K562 (cell line): ENCODE measurements around the gene SRGAP2C. TPM values are rescaled to one million over a fixed set of nuclear protein-coding genes. Genes with fewer than 3 reads are reported as not detected.
A peak's percentile ranks its signal among the peaks of the same experiment; 100 is the strongest.
"Not testable (repeated sequence)": the region's sequence is repeated elsewhere in the genome, so short reads cannot be mapped to it uniquely, and the experiment has no call there.

Source experiments
- ATAC-seq: fragments of 200-7000 bp; cut with Tn5 transposase; 3 replicates; pipeline ENCODE4 v1.9.1; 2020; ENCODE audit warnings: moderate library complexity
- BruUV-seq: library from RNA; stranded (reverse); fragments of 400-500 nt; replicated peaks from 2 replicates; lab custom pipeline; 2021; lab: Mats Ljungman, UMichigan
- CTCF ChIA-PET: fragments of 300-600 bp; formaldehyde crosslinking; extraction: SDS; loops from one replicate; lab custom pipeline; 2021; ENCODE audit warnings: low intra/inter-chr PET ratio; lab: Yijun Ruan, JAX
- POLR2A ChIA-PET: fragments of 300-600, 350-650 bp; sonication (Branson Sonifier 250); formaldehyde crosslinking; extraction: SDS; loops from one replicate; lab custom pipeline; 2021; ENCODE audit warnings: antibody characterized with exemption, inconsistent platforms; lab: Yijun Ruan, JAX
- DNase-seq, 4 experiments: peaks; one replicate each; pipeline versions ENCODE4 v3.0.0 to v3.0.0-alpha.2; 2011 to 2018; ENCODE audit warnings: low spot score in 3 of 4, mixed read lengths in 3 of 4; ENCODE audit errors: extremely low read depth in 1 of 4
- FAIRE-seq: peaks from 2 replicates; lab custom pipeline; 2011; peaks lifted over from hg19 to GRCh38; lab: Jason Lieb, UNC
- H2AFZ ChIP-seq: 2 replicates; pipeline ENCODE4 v1.6.0; 2011; ENCODE audit warnings: low read depth, low read length, control low read depth, inconsistent platforms
- H3K27ac ChIP-seq: fragments of 200-600 bp; 3 replicates; pipeline ENCODE4 v1.8.0; 2011; ENCODE audit warnings: low read depth, mild to moderate bottlenecking, control low read depth, inconsistent platforms, low read length, moderate library complexity, mixed read lengths; ENCODE audit errors: extremely low read depth
- H3K27me3 ChIP-seq, 2 experiments: fragments of 300-600 bp in 1 of 2; 2 replicates in 1 of 2; 3 replicates in 1 of 2; pipeline versions ENCODE4 v1.6.0 to v1.8.0; 2011; ENCODE audit warnings: inconsistent platforms in 2 of 2, low read length in 2 of 2, mild to moderate bottlenecking in 1 of 2, mixed read lengths in 1 of 2, moderate library complexity in 1 of 2; ENCODE audit not compliant: control insufficient read depth in 2 of 2, insufficient read depth in 2 of 2
- H3K36me3 ChIP-seq: fragments of 300-600 bp; 3 replicates; pipeline ENCODE4 v1.8.0; 2011; ENCODE audit warnings: mild to moderate bottlenecking, low read length, inconsistent platforms; ENCODE audit not compliant: control insufficient read depth, insufficient read depth
- H3K4me1 ChIP-seq, 2 experiments: fragments of 200-600 bp in 1 of 2; replicated peaks in 1 of 2; 2 replicates in 1 of 2; 3 replicates in 1 of 2; pipeline versions ENCODE4 v1.5.1 to v1.8.0; 2011; ENCODE audit warnings: inconsistent platforms in 2 of 2, low read length in 2 of 2, mild to moderate bottlenecking in 1 of 2, mixed read lengths in 1 of 2, moderate library complexity in 1 of 2; ENCODE audit not compliant: control insufficient read depth in 2 of 2, insufficient read depth in 2 of 2
- H3K4me2 ChIP-seq: 2 replicates; pipeline ENCODE4 v1.6.1; 2011; ENCODE audit warnings: low read length, control low read depth, inconsistent platforms, mixed read lengths; ENCODE audit not compliant: insufficient read depth
- H3K4me3 ChIP-seq: fragments of 200-600 bp; sonication (generic), shearing (Covaris generic); 2 replicates; pipeline ENCODE4 v1.5.1; 2016; ENCODE audit warnings: control low read depth, inconsistent platforms
- H3K79me2 ChIP-seq: fragments of 200-600 bp; 3 replicates; pipeline ENCODE4 v1.8.0; 2011; ENCODE audit warnings: low read length, inconsistent platforms; ENCODE audit not compliant: control insufficient read depth, insufficient read depth
- H3K9ac ChIP-seq, 2 experiments: 2 replicates each; pipeline versions ENCODE4 v1.6.0 to v1.6.1; 2011; ENCODE audit warnings: low read depth in 2 of 2, low read length in 2 of 2, control low read depth in 1 of 2, inconsistent platforms in 1 of 2, mild to moderate bottlenecking in 1 of 2, mixed read lengths in 1 of 2; ENCODE audit not compliant: insufficient read depth in 1 of 2
- H3K9me1 ChIP-seq: one replicate; pipeline ENCODE4 v1.6.0; 2011; ENCODE audit warnings: inconsistent platforms, mild to moderate bottlenecking, low read length, moderate library complexity; ENCODE audit not compliant: control insufficient read depth, insufficient read depth
- H3K9me3 ChIP-seq: replicated peaks from 2 replicates; pipeline ENCODE4 v1.5.1; 2011; ENCODE audit warnings: low read depth, low read length, inconsistent platforms; ENCODE audit not compliant: control insufficient read depth, insufficient read depth
- H4K20me1 ChIP-seq: replicated peaks from 2 replicates; pipeline ENCODE4 v1.6.1; 2011; ENCODE audit warnings: low read length, inconsistent platforms, mixed read lengths; ENCODE audit not compliant: control insufficient read depth, insufficient read depth
- WGBS: fragments of 100-300 bp; shearing (Covaris generic); methylation state at CpG from one replicate; pipeline ENCODE4 v1.1.6; 2016; ENCODE audit warnings: low coverage, mixed read lengths; ENCODE audit not compliant: insufficient coverage; ENCODE audit errors: missing lambda C conversion rate; 5-methylcytosine and 5-hydroxymethylcytosine counted together
- in situ Hi-C: fragments of 300-500 bp; cut with MboI; formaldehyde crosslinking; loops from 4 replicates; pipeline ENCODE4 v1.15.0; 2018; ENCODE audit warnings: inconsistent platforms, mixed read lengths
- intact Hi-C: fragments of 100-400 bp; cut with micrococcal nuclease; formaldehyde crosslinking; loops from 2 replicates; pipeline ENCODE4 v1.14.2; 2022
- polyA plus RNA-seq, 8 experiments: library from polyadenylated mRNA; depleted of rRNA in 4 of 8; stranded (reverse) in 5 of 8; unstranded in 3 of 8; fragments of >200 nt; fragmentation: Nextera tagmentation in 2 of 8; fragmentation: Illumina TruSeq in 1 of 8; extraction: Ambion mirVana in 2 of 8; extraction: Trizol in 1 of 8; gene quantifications; 2 replicates each; pipeline versions ENCODE4 v1.2.1 to v1.2.3, GENCODE V29; 2011 to 2014; ENCODE audit warnings: inconsistent platforms in 1 of 8, missing spikeins in 1 of 8
- total RNA-seq, 7 experiments: library from RNA; depleted of rRNA in 6 of 7; stranded (reverse); fragments of >200 nt in 6 of 7; fragmentation: Illumina TruSeq in 2 of 7; extraction: Trizol in 2 of 7; gene quantifications; 2 replicates each; pipeline versions ENCODE4 v1.2.1 to v1.2.3, GENCODE V29; 2011 to 2021; ENCODE audit warnings: low replicate concordance in 1 of 7

SRGAP2C gene
- total and polyA plus RNA-seq, 9 of the 15 experiments (the other 6 are each of a cell fraction or from before 2014, with no cell fraction given): 5.0 to 21.1 (median 7.7) TPM

- H3K9me3 ChIP-seq, intact Hi-C loops, CTCF ChIA-PET, H3K4me1 ChIP-seq, H3K9ac ChIP-seq, H3K27me3 ChIP-seq, H4K20me1 ChIP-seq, H3K79me2 ChIP-seq, DNase-seq, H3K4me2 ChIP-seq, ATAC-seq, in situ Hi-C loops, H2AFZ ChIP-seq, H3K27ac ChIP-seq, BruUV-seq, POLR2A ChIA-PET, FAIRE-seq, H3K9me1 ChIP-seq, H3K36me3 ChIP-seq, H3K4me3 ChIP-seq: not testable (repeated sequence)
- WGBS: 60% methylated on average over 1 of the region's 1 CpG
Measured at GRCh38 chr1:121221770-121222169, 37.0 kb downstream of the SRGAP2C start.

- H3K79me2 ChIP-seq, H4K20me1 ChIP-seq, H3K9me1 ChIP-seq, POLR2A ChIA-PET, H3K27me3 ChIP-seq, DNase-seq, intact Hi-C loops, H3K27ac ChIP-seq, H3K4me2 ChIP-seq, CTCF ChIA-PET, FAIRE-seq, H3K9ac ChIP-seq, H2AFZ ChIP-seq, BruUV-seq, H3K4me3 ChIP-seq, H3K4me1 ChIP-seq, H3K9me3 ChIP-seq, in situ Hi-C loops, H3K36me3 ChIP-seq: not testable (repeated sequence)
- peak; percentile 25 for ATAC-seq
- WGBS: 74% methylated on average over 3 of the region's 4 CpGs
Measured at GRCh38 chr1:121224714-121225113, 39.9 kb downstream of the SRGAP2C start.
